Measurements from ENCODE around the gene PAPOLA.

GRCh38 chr14:96603350-96604255 lies 101.4 kb downstream of the PAPOLA start:
- TF ChIP-seq MAX (IDR thresholded peaks at IDR 0.05) (no peak), NPAS2 (CRISPR knock-in tag; IDR thresholded peaks at IDR 0.05; ENCODE audit: borderline replicate concordance) (no peak), CTCF (IDR thresholded peaks at IDR 0.05) (no peak), POLR2A (IDR thresholded peaks at IDR 0.05; ENCODE audit: low read length) (no peak), CHD2 (IDR thresholded peaks at IDR 0.05; ENCODE audit: low read length, partially characterized antibody) (no peak), SREBF2 (IDR thresholded peaks at IDR 0.05) (no peak), JUN (IDR thresholded peaks at IDR 0.05) (no peak), EP300 (IDR thresholded peaks at IDR 0.05) (no peak), CEBPB (IDR thresholded peaks at IDR 0.05) (no peak)
